Epithelial cell of prostate (primary cell): ENCODE results near the gene ELMO2.

Experiments
- DNase-seq: peaks from one replicate; pipeline ENCODE4 v3.0.0-alpha.2; 2011; ENCODE audit warnings: low read depth, low spot score
- H3K27ac ChIP-seq: fragments of 450-650 bp; 2 replicates; pipeline ENCODE4 v1.5.1; 2017; ENCODE audit warnings: mild to moderate bottlenecking

The ELMO2 gene

GRCh38 chr20:46354920-46355654, 51.3 kb downstream of the ELMO2 start:
- H3K27ac ChIP-seq = no peak overlapping the region
- DNase-seq = no peak

- no peak overlapping the region for H3K27ac ChIP-seq
- DNase-seq = no peak
Observed at GRCh38 chr20:46354207-46354555, 52.2 kb downstream of the ELMO2 start.

GRCh38 chr20:46353500-46354206, 52.8 kb downstream of the ELMO2 start:
- DNase-seq = no peak
- no peak overlapping the region for H3K27ac ChIP-seq

- DNase-seq = no peak
- H3K27ac ChIP-seq = no peak overlapping the region
Observed at GRCh38 chr20:46352370-46352938, 54.0 kb downstream of the ELMO2 start.

GRCh38 chr20:46351357-46352058, 54.9 kb downstream of the ELMO2 start:
- DNase-seq = no peak
- no peak overlapping the region for H3K27ac ChIP-seq

- DNase-seq = no peak
- no peak overlapping the region for H3K27ac ChIP-seq
Observed at GRCh38 chr20:46350986-46351267, 55.5 kb downstream of the ELMO2 start.

- H3K27ac ChIP-seq = no peak overlapping the region
- DNase-seq = no peak
Observed at GRCh38 chr20:46350201-46350985, 56.0 kb downstream of the ELMO2 start.

GRCh38 chr20:46349742-46350056, 56.7 kb downstream of the ELMO2 start:
- DNase-seq = no peak
- H3K27ac ChIP-seq = no peak overlapping the region

- no peak overlapping the region for H3K27ac ChIP-seq
- DNase-seq = no peak
Observed at GRCh38 chr20:46349035-46349741, 57.2 kb downstream of the ELMO2 start.

GRCh38 chr20:46347841-46348803, 58.3 kb downstream of the ELMO2 start:
- no peak overlapping the region for H3K27ac ChIP-seq
- no peak for DNase-seq

- DNase-seq = no peak
- H3K27ac ChIP-seq = no peak overlapping the region
Observed at GRCh38 chr20:46346770-46347169, 59.6 kb downstream of the ELMO2 start.

- no peak for DNase-seq
- no peak overlapping the region for H3K27ac ChIP-seq
Observed at GRCh38 chr20:46344488-46345162, 61.8 kb downstream of the ELMO2 start.

- H3K27ac ChIP-seq = no peak overlapping the region
- no peak for DNase-seq
Observed at GRCh38 chr20:46343975-46344357, 62.4 kb downstream of the ELMO2 start.

- DNase-seq = no peak
- H3K27ac ChIP-seq = no peak overlapping the region
Observed at GRCh38 chr20:46343348-46343974, 63.0 kb downstream of the ELMO2 start.

- H3K27ac ChIP-seq = no peak overlapping the region
- no peak for DNase-seq
Observed at GRCh38 chr20:46342451-46343347, 63.7 kb downstream of the ELMO2 start.

GRCh38 chr20:46342010-46342378, 64.4 kb downstream of the ELMO2 start:
- H3K27ac ChIP-seq = no peak overlapping the region
- no peak for DNase-seq
